BE2C (cell line): ENCODE measurements around the gene ANKRD27.
A peak's percentile ranks its signal among the peaks of the same experiment; 100 is the strongest.
"Not testable (repeated sequence)": the region's sequence is repeated elsewhere in the genome, so short reads cannot be mapped to it uniquely, and the experiment has no call there.

Source experiments
- DNase-seq: peaks from one replicate; pipeline ENCODE4 v3.0.0-alpha.2; 2020
- H3K27me3 ChIP-seq: fragments of 250-450 bp; sonication (Bioruptor Pico); 2 replicates; pipeline ENCODE4 v1.5.1; 2020; ENCODE audit warnings: mild to moderate bottlenecking
- H3K36me3 ChIP-seq: fragments of 250-450 bp; sonication (Bioruptor Pico); 2 replicates; pipeline ENCODE4 v1.5.1; 2020; ENCODE audit warnings: mild to moderate bottlenecking
- H3K4me1 ChIP-seq: fragments of 250-450 bp; sonication (Bioruptor Pico); 2 replicates; pipeline ENCODE4 v1.5.1; 2020
- H3K4me3 ChIP-seq: 2 replicates; pipeline ENCODE4 v1.5.1; 2011; ENCODE audit warnings: low read depth, low read length
- H3K9me3 ChIP-seq: fragments of 250-450 bp; sonication (Bioruptor Pico); 2 replicates; pipeline ENCODE4 v1.5.1; 2020
- CTCF ChIP-seq: IDR thresholded peaks from 2 replicates; pipeline ENCODE4 v1.5.1; 2012; ENCODE audit warnings: mild to moderate bottlenecking, low read depth, low read length

Gene ANKRD27

GRCh38 chr19:32711747-32712146, 36.8 kb upstream of the ANKRD27 start:
- DNase-seq, result no peak

GRCh38 chr19:32709032-32709431, 34.1 kb upstream of the ANKRD27 start:
- Histone ChIP-seq H3K9me3 (peaks cover 9% of the 10 kb centered on the region; the same call in 1 of the 2 replicates), H3K4me1 (no peaks in the 10 kb centered on the region), H3K36me3 (peaks cover 22% of the 10 kb centered on the region), H3K27me3 (no peaks in the 10 kb centered on the region), H3K4me3 (no peak overlapping the region)
- TF ChIP-seq CTCF, result no peak
- no peak for DNase-seq

More at GRCh38 chr19:32711747-32712146, 36.8 kb upstream of the ANKRD27 start:
- Histone ChIP-seq H3K4me1 (no peaks in the 10 kb centered on the region), H3K9me3 (no peaks in the 10 kb centered on the region), H3K27me3 (no peaks in the 10 kb centered on the region), H3K4me3 (no peak overlapping the region), H3K36me3 (peaks cover 11% of the 10 kb centered on the region)
- TF ChIP-seq CTCF, result no peak

GRCh38 chr19:32708457-32708856, 33.5 kb upstream of the ANKRD27 start:
- Histone ChIP-seq H3K9me3 (peaks cover 9% of the 10 kb centered on the region; the same call in 1 of the 2 replicates), H3K27me3 (no peaks in the 10 kb centered on the region), H3K4me1 (no peaks in the 10 kb centered on the region), H3K36me3 (peaks cover 24% of the 10 kb centered on the region), H3K4me3 (no peak overlapping the region)
- TF ChIP-seq CTCF, result no peak
- no peak for DNase-seq

GRCh38 chr19:32704006-32704405, 29.0 kb upstream of the ANKRD27 start:
- H3K36me3 ChIP-seq, result peaks cover 24% of the 10 kb centered on the region

GRCh38 chr19:32702010-32702409, 27.0 kb upstream of the ANKRD27 start:
- H3K36me3 ChIP-seq, result peaks cover 27% of the 10 kb centered on the region
- H3K9me3 ChIP-seq, result peaks cover 9% of the 10 kb centered on the region; the same call in 1 of the 2 replicates
- no peaks in the 10 kb centered on the region for H3K27me3 ChIP-seq
- DNase-seq, result no peak
- no peak for TF ChIP-seq CTCF
- no peak overlapping the region for H3K4me3 ChIP-seq
- no peaks in the 10 kb centered on the region for H3K4me1 ChIP-seq

More at GRCh38 chr19:32704006-32704405, 29.0 kb upstream of the ANKRD27 start:
- H3K27me3 ChIP-seq, DNase-seq, H3K9me3 ChIP-seq, H3K4me3 ChIP-seq, H3K4me1 ChIP-seq: not testable (repeated sequence)

- not testable (repeated sequence) for H3K27me3 ChIP-seq, DNase-seq, H3K4me3 ChIP-seq, H3K4me1 ChIP-seq, H3K9me3 ChIP-seq
- H3K36me3 ChIP-seq, result peaks cover 23% of the 10 kb centered on the region
Observed at GRCh38 chr19:32700129-32700528, 25.1 kb upstream of the ANKRD27 start.

- DNase-seq, H3K9me3 ChIP-seq, H3K4me3 ChIP-seq, H3K4me1 ChIP-seq, H3K27me3 ChIP-seq: not testable (repeated sequence)
- H3K36me3 ChIP-seq, result peaks cover 18% of the 10 kb centered on the region
Observed at GRCh38 chr19:32696771-32697170, 21.8 kb upstream of the ANKRD27 start.

- DNase-seq, H3K4me3 ChIP-seq, H3K27me3 ChIP-seq, H3K4me1 ChIP-seq, H3K9me3 ChIP-seq: not testable (repeated sequence)
- peaks cover 18% of the 10 kb centered on the region for H3K36me3 ChIP-seq
Observed at GRCh38 chr19:32695506-32695905, 20.5 kb upstream of the ANKRD27 start.

- DNase-seq, H3K4me3 ChIP-seq, H3K27me3 ChIP-seq, H3K4me1 ChIP-seq, H3K9me3 ChIP-seq: not testable (repeated sequence)
- H3K36me3 ChIP-seq, result peaks cover 12% of the 10 kb centered on the region
Observed at GRCh38 chr19:32694851-32695250, 19.9 kb upstream of the ANKRD27 start.

- not testable (repeated sequence) for H3K9me3 ChIP-seq, DNase-seq, H3K4me3 ChIP-seq, H3K36me3 ChIP-seq, H3K4me1 ChIP-seq, H3K27me3 ChIP-seq
Observed at GRCh38 chr19:32694316-32694715, 19.3 kb upstream of the ANKRD27 start.

- H3K4me1 ChIP-seq, H3K36me3 ChIP-seq, H3K9me3 ChIP-seq, DNase-seq, H3K27me3 ChIP-seq: not testable (repeated sequence)
- H3K4me3 ChIP-seq, result peak overlapping the region; percentile 61; the same call in 1 of the 2 replicates
Observed at GRCh38 chr19:32693151-32694108, 18.4 kb upstream of the ANKRD27 start.
